OCI-LY3 (cell line): Measurements from ENCODE around the gene SCARB2.
"Not testable (repeated sequence)": the region's sequence is repeated elsewhere in the genome, so short reads cannot be mapped to it uniquely, and the experiment has no call there.

ENCODE experiments used
- H2AFZ ChIP-seq: fragments of 200-600, 300-600 bp; shearing (Covaris generic); 2 replicates; pipeline ENCODE4 v1.6.0; 2014; ENCODE audit warnings: antibody characterized with exemption, low read depth, low read length
- H3K27ac ChIP-seq: fragments of 200-600, 300-600 bp; sonication (generic); 2 replicates; pipeline ENCODE4 v1.5.1; 2014; ENCODE audit warnings: mild to moderate bottlenecking, low read length, moderate library complexity, mixed read lengths
- H3K27me3 ChIP-seq: fragments of 200-600, 300-600 bp; sonication (generic); 2 replicates; pipeline ENCODE4 v1.6.1; 2014; ENCODE audit warnings: low read depth, low read length, mixed read lengths
- H3K36me3 ChIP-seq: fragments of 200-600, 300-600 bp; sonication (generic); replicated peaks from 2 replicates; pipeline ENCODE3; 2014; ENCODE audit warnings: low read depth, low read length, mixed read lengths
- H3K4me1 ChIP-seq: fragments of 300-600, 200-600 bp; sonication (generic); 2 replicates; pipeline ENCODE4 v1.6.1; 2014; ENCODE audit warnings: low read length, mixed read lengths
- H3K4me2 ChIP-seq: fragments of 200-600, 300-600 bp; sonication (generic); 2 replicates; pipeline ENCODE4 v1.6.1; 2014; ENCODE audit warnings: low read length, mixed read lengths
- H3K4me3 ChIP-seq: fragments of 300-600, 200-600 bp; sonication (generic); 2 replicates; pipeline ENCODE4 v1.5.1; 2014; ENCODE audit warnings: antibody characterized with exemption, mild to moderate bottlenecking, low read length, moderate library complexity
- H3K79me2 ChIP-seq: fragments of 300-600, 200-600 bp; shearing (Covaris generic); 2 replicates; pipeline ENCODE4 v1.6.1; 2014; ENCODE audit warnings: mild to moderate bottlenecking, low read length, mixed read lengths
- H3K9ac ChIP-seq: fragments of 300-600, 200-600 bp; shearing (Covaris generic); 2 replicates; pipeline ENCODE4 v1.6.0; 2014; ENCODE audit warnings: mild to moderate bottlenecking, low read length, moderate library complexity
- H3K9me3 ChIP-seq: fragments of 200-600, 300-600 bp; shearing (Covaris generic); 2 replicates; pipeline ENCODE4 v1.6.1; 2014; ENCODE audit warnings: low read length, mixed read lengths; ENCODE audit not compliant: insufficient read depth
- H4K20me1 ChIP-seq: fragments of 200-600, 300-600 bp; sonication (generic); 2 replicates; pipeline ENCODE4 v1.6.1; 2016; ENCODE audit warnings: low read length, mixed read lengths; ENCODE audit not compliant: insufficient read depth
- CTCF ChIP-seq: fragments of 200-600, 300-600 bp; sonication (generic); IDR thresholded peaks from 2 replicates; pipeline ENCODE4 v1.5.1; 2014; ENCODE audit warnings: antibody characterized with exemption, low read length, low read depth
- EZH2phosphoT487 ChIP-seq: fragments of 200-600 bp; shearing (Covaris generic); IDR thresholded peaks from 2 replicates; pipeline ENCODE4 v1.6.1; 2018; ENCODE audit warnings: antibody characterized with exemption, mixed run types, low read depth

Gene SCARB2

DNA sequence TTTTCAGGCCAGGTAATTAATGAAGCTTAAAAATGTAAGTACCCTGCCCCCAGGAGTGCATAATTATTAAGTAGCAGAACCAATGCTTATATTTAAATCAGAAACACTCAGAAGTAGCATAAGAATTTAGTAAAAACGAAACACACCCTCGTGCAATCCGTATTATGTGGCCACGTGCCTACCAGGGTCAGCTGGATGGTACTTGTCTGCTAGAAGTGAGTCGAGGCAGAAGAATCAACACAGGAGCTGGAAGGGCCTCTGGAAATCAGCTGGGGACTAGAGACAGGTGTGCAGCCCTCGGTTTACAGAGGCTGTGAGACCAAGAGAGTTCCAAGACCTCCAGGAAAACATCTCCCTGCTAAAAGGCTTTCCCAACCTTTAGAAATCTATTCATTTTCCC lies 37.3 kb upstream of the SCARB2 start:
- Histone ChIP-seq H3K4me1 (peaks cover 5% of the 10 kb centered on the region), H3K4me3 (no peak overlapping the region), H4K20me1 (no peaks in the 10 kb centered on the region), H3K4me2 (no peak overlapping the region), H3K27me3 (peaks cover 7% of the 10 kb centered on the region), H3K36me3 (no peaks in the 10 kb centered on the region), H2AFZ (no peak overlapping the region), H3K9ac (no peak overlapping the region), H3K27ac (no peak overlapping the region), H3K79me2 (no peaks in the 10 kb centered on the region), H3K9me3 (no peaks in the 10 kb centered on the region)
- TF ChIP-seq EZH2phosphoT487 (no peak), CTCF (no peak)

DNA sequence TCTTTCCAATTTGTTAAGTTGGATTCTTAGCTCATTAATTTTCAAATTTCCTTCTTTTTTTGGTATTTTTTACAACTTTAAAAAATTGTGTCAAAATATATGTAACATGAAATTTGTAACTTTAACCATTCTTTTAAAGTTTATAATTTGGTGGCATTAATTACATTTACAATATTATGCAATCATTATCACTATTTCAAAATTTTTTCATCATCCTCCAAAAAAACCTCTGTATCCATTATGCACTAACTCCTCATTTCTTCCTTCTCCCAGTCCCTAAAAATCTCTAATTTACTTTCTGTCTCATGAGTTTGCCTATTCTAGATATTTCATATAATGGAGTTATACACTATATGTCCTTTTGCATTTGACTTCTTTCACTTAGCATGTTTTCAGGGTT lies 33.2 kb upstream of the SCARB2 start:
- Histone ChIP-seq H4K20me1 (no peaks in the 10 kb centered on the region), H3K4me1 (peaks cover 5% of the 10 kb centered on the region), H3K27ac (no peak overlapping the region), H3K27me3 (peaks cover 11% of the 10 kb centered on the region), H3K4me2 (no peak overlapping the region), H3K36me3 (no peaks in the 10 kb centered on the region), H3K9me3 (no peaks in the 10 kb centered on the region), H3K4me3 (no peak overlapping the region), H3K79me2 (no peaks in the 10 kb centered on the region), H3K9ac (no peak overlapping the region), H2AFZ (no peak overlapping the region)
- no peak for TF ChIP-seq EZH2phosphoT487
- TF ChIP-seq CTCF, result no peak

DNA sequence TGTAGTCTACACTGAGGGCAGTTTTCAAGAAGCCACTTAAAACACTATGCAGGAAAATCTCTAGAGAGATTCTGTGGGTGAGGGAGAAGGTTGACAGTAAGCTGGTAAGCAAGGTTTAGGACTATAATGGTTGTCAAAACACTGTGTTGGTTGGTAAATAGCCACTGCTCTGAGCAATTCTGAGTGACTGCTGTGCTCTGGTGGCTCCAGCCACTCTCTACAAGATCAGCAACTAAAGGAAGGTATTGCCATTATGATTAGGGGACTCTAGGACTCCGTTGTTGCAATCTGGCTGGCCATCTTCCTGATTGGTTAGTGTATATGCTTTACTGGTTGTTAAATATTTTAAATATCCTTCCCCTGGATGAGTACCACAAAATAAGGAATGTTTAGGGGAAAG lies 32.4 kb upstream of the SCARB2 start:
- Histone ChIP-seq H3K4me1 (peaks cover 4% of the 10 kb centered on the region), H3K36me3 (no peaks in the 10 kb centered on the region), H4K20me1 (no peaks in the 10 kb centered on the region), H2AFZ (no peak overlapping the region), H3K4me3 (no peak overlapping the region), H3K9me3 (no peaks in the 10 kb centered on the region), H3K9ac (no peak overlapping the region), H3K4me2 (no peak overlapping the region), H3K27me3 (peaks cover 11% of the 10 kb centered on the region), H3K27ac (no peak overlapping the region), H3K79me2 (no peaks in the 10 kb centered on the region)
- no peak for TF ChIP-seq CTCF
- TF ChIP-seq EZH2phosphoT487, result no peak

GRCh38 chr4:76243877-76244276 lies 30.3 kb upstream of the SCARB2 start:
- H3K79me2 ChIP-seq, H2AFZ ChIP-seq, H3K4me1 ChIP-seq, H3K9me3 ChIP-seq, H3K27ac ChIP-seq, H3K4me2 ChIP-seq, H4K20me1 ChIP-seq, H3K36me3 ChIP-seq, H3K4me3 ChIP-seq, H3K9ac ChIP-seq: not testable (repeated sequence)
- H3K27me3 ChIP-seq, result peaks cover 11% of the 10 kb centered on the region

GRCh38 chr4:76240236-76240635 lies 26.6 kb upstream of the SCARB2 start:
- Histone ChIP-seq H3K4me1 (no peaks in the 10 kb centered on the region), H3K79me2 (no peaks in the 10 kb centered on the region), H3K4me3 (no peak overlapping the region), H3K9ac (no peak overlapping the region), H3K9me3 (no peaks in the 10 kb centered on the region), H3K4me2 (no peak overlapping the region), H4K20me1 (no peaks in the 10 kb centered on the region), H2AFZ (no peak overlapping the region), H3K36me3 (no peaks in the 10 kb centered on the region), H3K27me3 (no peaks in the 10 kb centered on the region), H3K27ac (no peak overlapping the region)
- no peak for TF ChIP-seq CTCF
- TF ChIP-seq EZH2phosphoT487, result no peak
